Stimulated activated CD4-positive, alpha-beta T cell treated with anti-CD3 and anti-CD28 coated beads, Interleukin-12 subunit alpha, Interleukin-12 subunit beta, amount 100 ng/mL, for 24 hours (primary cell): ENCODE results near the gene RORB.

Source experiments
- DNase-seq, 2 experiments: peaks; one replicate each; pipeline ENCODE4 v3.0.0-alpha.2; 2020; ENCODE audit warnings: low read depth in 2 of 2

The RORB gene

DNA sequence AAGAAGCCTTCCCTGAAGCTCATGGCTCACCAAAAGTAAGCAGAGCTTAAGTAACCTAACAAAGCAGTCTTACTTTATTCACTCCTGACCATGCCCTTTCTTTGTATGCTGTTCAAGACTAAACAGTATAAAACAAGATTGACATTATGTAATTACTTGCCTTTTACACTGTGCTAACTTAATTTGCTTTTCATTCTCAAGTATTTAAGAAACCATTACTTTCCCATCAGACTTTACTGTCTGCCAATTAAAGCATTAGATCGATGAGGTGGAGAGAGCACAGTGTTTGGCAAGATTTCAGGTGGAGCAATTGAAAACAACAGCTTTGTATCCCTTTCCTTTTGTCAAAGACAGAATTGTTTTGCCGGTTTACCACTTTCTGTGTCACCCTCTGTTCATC lies 98.2 kb downstream of the RORB start:
- DNase-seq = no peak

DNA sequence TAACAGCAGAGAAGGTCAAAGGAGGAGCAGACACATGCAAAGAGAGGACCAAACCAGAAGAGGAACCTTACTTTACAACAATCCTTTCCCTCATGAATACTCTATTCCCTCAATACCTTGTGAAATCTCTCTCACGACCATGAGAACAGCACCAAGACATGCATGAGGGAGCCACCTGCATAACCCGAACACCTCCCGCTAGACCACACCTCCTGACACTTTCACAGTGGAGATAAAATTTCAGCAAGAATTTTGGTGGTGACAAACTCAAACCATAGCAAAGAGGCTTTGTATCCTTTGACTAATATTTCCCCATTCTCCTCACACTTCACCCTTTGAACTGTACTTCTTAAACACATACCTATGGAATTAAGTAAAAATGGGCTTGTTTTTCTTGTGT lies 101.7 kb downstream of the RORB start:
- no peak for DNase-seq

GRCh38 chr9:74609671-74610405 lies 112.7 kb downstream of the RORB start:
- DNase-seq = no peak

- DNase-seq = no peak
These were observed 113.5 kb downstream of the RORB start for GRCh38 chr9:74610523-74611061.

DNA sequence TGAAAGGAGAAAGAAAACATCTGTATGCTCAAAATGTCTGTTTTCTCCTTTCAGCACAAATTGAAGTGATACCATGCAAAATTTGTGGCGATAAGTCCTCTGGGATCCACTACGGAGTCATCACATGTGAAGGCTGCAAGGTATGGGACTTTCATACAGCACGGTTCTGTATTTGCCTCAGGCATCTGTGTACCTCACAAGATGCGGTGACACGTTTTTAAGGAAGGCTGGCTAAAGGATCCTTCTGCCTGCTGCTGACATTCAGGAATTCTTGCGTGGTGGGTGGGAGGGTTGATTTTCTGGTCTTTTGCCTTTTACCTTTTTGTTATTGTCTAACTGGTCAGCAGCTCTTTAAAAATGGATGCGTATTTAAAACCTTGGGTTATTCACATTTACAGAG lies 133.1 kb downstream of the RORB start:
- DNase-seq = no peak

DNA sequence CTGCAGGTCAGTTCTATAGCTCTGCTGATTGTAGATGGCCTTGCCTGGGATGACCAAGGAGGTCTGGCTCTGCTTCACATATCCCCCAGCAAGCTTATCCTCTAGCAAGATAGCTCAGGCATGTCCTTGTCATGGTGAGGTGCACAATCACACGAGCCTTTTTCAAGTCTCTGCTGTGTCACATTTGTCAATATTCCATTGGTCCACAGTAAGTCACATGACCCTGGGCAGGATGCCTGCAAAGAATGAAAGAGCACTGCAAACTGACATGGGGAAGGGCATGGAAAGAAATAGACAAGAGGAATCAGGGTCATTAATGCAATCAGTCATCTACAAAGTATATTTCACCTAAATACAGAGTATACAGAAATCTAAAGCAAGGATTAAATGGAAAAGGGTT lies 142.0 kb downstream of the RORB start:
- DNase-seq = no peak

DNA sequence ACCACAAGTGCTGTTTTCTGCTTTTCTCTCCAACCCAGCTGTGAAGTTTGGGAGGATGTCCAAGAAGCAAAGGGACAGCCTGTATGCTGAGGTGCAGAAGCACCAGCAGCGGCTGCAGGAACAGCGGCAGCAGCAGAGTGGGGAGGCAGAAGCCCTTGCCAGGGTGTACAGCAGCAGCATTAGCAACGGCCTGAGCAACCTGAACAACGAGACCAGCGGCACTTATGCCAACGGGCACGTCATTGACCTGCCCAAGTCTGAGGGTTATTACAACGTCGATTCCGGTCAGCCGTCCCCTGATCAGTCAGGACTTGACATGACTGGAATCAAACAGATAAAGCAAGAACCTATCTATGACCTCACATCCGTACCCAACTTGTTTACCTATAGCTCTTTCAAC lies 145.2 kb downstream of the RORB start:
- DNase-seq = no peak

DNA sequence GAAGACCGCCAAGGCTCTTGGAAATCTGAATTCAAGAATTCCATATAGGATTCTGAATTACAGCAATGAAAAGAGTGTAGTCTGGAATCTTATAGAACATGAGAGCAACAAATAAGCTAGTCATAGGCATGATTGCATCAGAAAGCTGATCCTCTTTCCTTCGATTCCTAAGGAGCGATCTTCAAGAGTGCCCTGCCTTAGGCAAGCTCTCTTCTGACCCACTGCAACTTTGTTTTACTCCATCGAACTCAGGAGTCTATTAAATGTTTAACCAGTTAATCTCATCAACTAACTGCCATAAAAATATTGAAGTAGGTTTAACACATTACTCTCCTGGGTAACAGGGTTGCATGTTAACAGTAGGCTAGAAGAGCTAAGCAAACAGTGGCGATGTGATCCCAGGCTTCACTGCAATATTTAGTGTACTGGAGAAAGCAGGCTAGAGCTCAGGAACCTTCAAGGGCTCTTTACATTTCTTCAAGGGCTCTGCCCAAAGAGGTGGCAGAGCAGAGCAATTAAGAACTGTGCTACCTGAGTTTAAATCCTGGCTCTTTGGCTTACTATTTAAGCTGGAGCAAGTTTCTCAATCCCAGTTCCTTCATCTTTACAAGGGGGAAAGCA lies 146.3 kb downstream of the RORB start:
- no peak for DNase-seq

DNA sequence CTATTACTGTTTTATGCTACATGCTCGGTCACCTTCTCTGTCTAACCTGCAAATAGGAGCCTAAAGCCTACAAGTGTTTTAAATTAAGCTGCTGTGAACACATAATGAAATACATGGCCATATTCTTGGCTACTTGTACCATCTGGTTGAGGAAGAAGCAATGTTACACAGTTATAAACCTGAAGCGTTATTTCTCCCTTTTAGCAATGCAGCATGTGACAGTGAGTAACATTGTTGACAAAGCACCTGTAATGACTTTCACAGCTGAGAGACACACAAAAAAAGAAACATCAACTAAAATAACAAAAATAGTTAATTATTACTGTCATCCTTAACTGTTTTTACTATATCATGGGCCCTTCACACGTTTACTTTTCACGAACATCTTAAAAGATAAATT lies 146.9 kb downstream of the RORB start:
- no peak for DNase-seq

- DNase-seq = no peak
These were observed 148.0 kb downstream of the RORB start for GRCh38 chr9:74645007-74645639.

DNA sequence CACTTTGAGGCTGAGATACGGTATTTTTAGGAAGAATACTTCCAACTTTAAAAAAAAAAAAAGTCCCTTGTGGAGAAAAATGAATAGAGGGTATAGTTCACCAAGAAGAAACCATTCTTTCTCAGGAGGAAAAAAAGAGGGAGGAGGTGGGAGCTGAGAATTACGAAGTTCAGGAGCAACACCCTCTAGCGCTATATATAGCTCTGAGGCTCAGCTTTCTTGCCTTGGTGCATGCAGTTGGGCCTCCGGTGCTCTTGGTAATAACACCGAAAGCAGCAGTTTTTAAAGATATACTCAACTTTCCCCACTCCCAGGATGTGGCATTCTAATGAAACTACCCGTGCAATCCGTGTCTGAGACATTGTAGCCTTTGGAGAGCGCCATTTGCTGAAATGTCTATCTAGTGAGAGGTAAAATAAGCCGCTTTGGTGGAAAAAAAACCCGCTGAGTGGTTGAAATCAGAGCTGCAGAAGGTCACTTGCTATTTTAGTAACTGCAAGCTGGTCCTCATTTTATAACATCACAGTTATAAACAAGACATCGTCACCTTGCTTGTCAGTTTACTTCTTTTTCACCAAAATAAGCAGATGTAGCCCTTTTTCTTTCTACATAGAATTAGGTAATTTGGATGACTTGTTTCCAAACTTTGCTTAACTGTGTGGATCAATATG lies 156.4 kb downstream of the RORB start:
- no peak for DNase-seq

DNA sequence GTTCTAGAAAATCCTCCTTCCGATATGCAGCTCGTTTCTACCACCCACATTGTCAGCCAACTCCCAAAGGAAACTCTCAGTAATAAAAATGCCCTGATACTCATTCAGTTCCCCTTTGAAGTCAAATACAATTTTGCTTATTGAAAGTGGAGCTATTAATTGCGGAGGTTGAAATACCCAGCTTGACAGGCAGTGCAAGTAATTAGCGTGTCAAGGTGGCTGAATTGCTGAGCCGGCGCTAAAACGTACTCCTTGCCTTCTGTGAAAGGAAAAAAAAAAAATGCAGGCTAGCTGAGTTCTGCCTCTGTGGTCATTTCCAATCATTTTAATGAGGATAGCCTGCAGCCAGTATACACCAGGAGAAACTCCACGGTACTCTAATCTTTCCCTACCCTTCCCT lies 165.5 kb downstream of the RORB start:
- DNase-seq = no peak

GRCh38 chr9:74663439-74663838 lies 166.3 kb downstream of the RORB start:
- DNase-seq = no peak

GRCh38 chr9:74666625-74667316 lies 169.6 kb downstream of the RORB start:
- no peak for DNase-seq

DNA sequence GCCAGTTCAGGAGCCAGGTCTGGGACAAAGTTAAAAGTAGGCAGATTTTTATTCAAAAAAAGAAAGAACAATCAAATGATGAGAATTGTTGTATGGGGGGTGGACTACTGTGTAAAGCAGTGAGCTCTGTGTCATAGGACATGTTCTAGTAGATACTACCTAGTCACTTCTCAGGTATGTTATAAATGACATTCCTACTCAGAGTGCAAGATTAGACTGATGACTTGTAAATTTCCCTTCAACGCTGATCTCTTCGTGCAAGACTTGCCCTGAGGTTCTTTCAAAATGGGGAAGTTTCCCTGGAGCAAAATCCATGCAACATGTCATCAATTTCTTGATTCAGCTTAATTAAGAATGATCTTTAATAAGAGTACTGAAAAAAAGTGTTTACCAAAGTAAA lies 175.1 kb downstream of the RORB start:
- no peak for DNase-seq

- no peak for DNase-seq
These were observed 176.9 kb downstream of the RORB start for GRCh38 chr9:74674077-74674476.

GRCh38 chr9:74681906-74682305 lies 184.8 kb downstream of the RORB start:
- no peak for DNase-seq

GRCh38 chr9:74683322-74683721 lies 186.2 kb downstream of the RORB start:
- no peak for DNase-seq

DNA sequence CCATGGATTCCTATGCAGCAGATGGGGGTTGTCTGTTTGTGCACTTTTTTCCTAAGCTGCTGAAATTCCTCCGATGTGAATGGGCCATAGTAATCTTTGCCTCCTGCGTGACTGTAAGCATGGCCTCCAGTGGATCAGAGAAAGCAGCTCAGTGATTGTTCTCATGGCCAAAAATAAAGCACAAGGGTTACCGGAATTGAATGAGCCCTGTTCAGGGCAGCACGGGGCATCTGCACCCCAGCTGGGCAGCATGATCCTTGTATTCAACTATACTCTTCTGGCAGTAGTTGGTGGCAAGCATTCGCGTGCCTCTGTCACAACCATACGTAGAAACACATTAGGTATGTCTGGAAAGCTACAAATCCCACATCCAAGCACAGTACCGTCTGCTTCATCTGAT lies 193.9 kb downstream of the RORB start:
- no peak for DNase-seq

- DNase-seq = no peak
These were observed 199.4 kb downstream of the RORB start for GRCh38 chr9:74696520-74696919.

DNA sequence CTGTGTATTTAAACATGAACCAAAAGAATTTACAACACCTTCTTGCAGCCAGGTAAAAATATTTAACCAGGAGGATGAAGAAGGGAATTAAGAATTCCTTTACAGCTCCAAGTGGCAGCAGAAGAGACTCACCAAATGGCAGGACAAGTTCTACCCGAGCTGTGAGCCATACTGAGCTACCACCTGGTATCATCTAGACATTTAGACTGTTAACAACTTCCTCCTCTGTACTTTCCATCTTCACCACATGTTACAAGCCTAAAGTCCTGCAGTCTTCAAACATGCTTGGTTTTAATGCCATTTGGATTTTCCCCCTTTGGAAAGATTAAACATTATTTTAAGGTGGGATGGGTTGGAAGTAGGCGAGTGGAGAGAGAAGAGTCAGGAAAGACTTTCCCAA lies 200.4 kb downstream of the RORB start:
- no peak for DNase-seq

- DNase-seq = no peak
These were observed 214.2 kb downstream of the RORB start for GRCh38 chr9:74711341-74711740.
